ENCODE data around the gene PHF8.

The PHF8 gene

DNA sequence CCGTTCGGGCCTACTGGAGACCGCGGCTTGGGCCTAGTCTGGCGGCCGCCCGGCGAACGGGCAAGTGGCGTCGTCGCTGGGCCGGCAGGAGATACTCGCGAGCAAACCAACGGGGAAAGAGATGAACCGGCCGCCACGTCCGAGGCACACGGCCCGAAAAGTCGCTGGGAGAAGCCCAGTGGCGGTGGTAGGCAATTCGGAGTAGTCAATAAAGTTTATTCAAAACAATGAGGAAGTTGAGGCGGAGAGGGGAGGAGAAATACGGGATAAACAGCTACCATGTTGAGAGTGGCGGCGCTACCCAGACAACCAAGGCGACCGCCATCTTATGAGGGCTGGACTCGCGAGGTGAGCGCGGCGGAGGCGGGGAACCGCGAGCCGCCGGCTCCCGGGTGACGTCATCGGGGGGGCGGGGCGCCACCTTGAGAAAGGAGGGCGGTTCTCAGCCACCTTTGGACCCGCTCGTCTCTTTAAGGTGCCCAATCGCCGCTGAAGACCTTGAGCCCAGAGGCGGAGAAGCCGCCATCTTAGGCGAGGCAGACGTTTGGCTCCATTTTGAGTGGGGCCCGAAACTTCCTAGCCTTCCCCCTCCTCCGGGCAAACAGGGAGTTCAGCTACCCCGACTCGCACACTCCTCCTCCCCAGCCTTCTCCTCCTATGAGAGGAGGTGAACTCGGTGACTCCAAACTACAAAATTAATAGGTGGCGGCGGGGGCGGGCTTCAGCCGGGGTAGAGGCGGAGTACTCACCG, at the start of gene PHF8:
Gene PHF8, minus strand, starts transcription at position 348 of the 751 bp plus-strand sequence. CDS start 1,745 bp downstream, outside the sequence.
- in situ Hi-C loops (cut with HindIII; ENCODE audit: low pct_ligation_motif_present, low sequenced_read_pairs) = no loop called here

DNA sequence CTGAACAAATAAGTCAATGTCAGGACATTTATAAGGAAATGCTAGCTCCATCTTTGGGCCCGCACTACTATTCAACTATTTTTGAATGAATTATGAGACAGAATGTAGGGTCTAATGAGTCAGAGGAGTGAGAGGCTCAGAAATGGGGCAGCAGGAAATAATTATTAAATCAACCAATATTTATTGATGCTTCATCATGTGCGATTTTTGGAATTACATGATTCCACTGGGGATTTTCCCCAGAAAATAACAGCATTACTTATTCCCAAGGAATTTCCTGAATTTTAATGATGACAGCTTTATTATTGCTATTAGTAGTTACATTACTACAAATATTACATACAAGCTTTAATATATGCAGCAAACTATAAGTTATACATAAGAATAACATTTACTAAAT, 49.3 kb upstream of the PHF8 start:
- no peak overlapping the region for H3K4me3 ChIP-seq (ENCODE audit: low read depth, low read length)
- H3K27ac ChIP-seq = no peak overlapping the region
- H3K36me3 ChIP-seq (replicated peaks) = no peaks in the 10 kb centered on the region
- in situ Hi-C loops (cut with HindIII; ENCODE audit: low pct_ligation_motif_present, low sequenced_read_pairs) = no loop called here
- DNase-seq = no peak
- no peaks in the 10 kb centered on the region for H3K27me3 ChIP-seq (replicated peaks)
- TF ChIP-seq, protein P1, sequence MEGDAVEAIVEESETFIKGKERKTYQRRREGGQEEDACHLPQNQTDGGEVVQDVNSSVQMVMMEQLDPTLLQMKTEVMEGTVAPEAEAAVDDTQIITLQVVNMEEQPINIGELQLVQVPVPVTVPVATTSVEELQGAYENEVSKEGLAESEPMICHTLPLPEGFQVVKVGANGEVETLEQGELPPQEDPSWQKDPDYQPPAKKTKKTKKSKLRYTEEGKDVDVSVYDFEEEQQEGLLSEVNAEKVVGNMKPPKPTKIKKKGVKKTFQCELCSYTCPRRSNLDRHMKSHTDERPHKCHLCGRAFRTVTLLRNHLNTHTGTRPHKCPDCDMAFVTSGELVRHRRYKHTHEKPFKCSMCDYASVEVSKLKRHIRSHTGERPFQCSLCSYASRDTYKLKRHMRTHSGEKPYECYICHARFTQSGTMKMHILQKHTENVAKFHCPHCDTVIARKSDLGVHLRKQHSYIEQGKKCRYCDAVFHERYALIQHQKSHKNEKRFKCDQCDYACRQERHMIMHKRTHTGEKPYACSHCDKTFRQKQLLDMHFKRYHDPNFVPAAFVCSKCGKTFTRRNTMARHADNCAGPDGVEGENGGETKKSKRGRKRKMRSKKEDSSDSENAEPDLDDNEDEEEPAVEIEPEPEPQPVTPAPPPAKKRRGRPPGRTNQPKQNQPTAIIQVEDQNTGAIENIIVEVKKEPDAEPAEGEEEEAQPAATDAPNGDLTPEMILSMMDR (IDR thresholded peaks at IDR 0.05; ENCODE audit: low read depth, low read length, missing control alignments) = no peak

More for the DNA sequence above, at the start of gene PHF8:
- peak within 1 kb of the TSS; percentile 93 for H3K27ac ChIP-seq
- peak within 1 kb of the TSS; percentile 71 for H3K4me3 ChIP-seq (ENCODE audit: low read depth, low read length)
- peak; percentile 90 for DNase-seq
- peaks cover 3% of the 10 kb centered on the region for H3K36me3 ChIP-seq (replicated peaks)
- H3K27me3 ChIP-seq (replicated peaks) = no peaks in the 10 kb centered on the region
- TF ChIP-seq, protein P1 (IDR thresholded peaks at IDR 0.05; ENCODE audit: low read depth, low read length, missing control alignments) = peak; percentile 13

DNA sequence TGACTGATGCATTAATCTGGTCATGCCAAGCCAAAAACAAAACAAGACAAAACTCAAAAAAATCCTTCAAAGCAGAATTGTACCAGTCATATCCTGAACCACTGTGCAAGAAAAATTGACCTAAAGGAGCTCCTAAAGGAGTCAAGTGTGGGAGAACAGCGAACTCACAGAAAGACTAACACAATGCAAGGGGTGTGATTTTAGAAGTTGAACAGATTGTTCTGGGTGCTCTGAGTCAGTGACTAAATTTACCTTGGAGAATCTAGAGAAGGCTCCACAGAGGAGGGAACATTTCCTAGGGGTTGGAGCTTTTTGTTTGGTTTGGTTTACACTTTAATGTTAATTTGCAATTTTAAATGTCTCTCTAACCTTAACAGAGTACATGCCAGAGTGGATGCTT, 48.9 kb upstream of the PHF8 start:
- DNase-seq = no peak
- Histone ChIP-seq H3K27me3 (replicated peaks) (no peaks in the 10 kb centered on the region), H3K27ac (no peak overlapping the region), H3K4me3 (ENCODE audit: low read depth, low read length) (no peak overlapping the region), H3K36me3 (replicated peaks) (no peaks in the 10 kb centered on the region)
- in situ Hi-C loops (cut with HindIII; ENCODE audit: low pct_ligation_motif_present, low sequenced_read_pairs) = no loop called here
- TF ChIP-seq, protein P1 (IDR thresholded peaks at IDR 0.05; ENCODE audit: low read depth, low read length, missing control alignments) = no peak

DNA sequence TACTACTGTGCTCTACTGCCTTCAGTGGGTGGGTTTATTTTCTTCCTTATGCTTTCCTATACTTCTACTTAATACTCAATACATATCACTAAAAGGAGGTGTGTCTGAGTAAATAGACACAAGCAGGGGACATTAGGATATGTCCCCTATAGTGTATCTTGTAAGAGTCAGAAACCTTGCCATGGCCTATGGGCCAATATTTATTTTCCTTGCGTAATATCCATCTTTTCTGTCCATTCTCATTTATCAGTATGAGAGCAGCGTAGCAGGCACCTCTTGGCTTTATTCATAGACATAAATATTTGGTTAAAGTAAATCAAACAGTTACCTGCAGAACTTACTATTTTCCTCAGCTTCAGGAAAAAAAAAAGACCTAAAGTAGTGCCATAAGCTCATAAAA, 46.6 kb upstream of the PHF8 start:
- in situ Hi-C loops (cut with HindIII; ENCODE audit: low pct_ligation_motif_present, low sequenced_read_pairs) = no loop called here
- no peak for DNase-seq
- Histone ChIP-seq H3K36me3 (replicated peaks) (no peaks in the 10 kb centered on the region), H3K27ac (no peak overlapping the region), H3K27me3 (replicated peaks) (no peaks in the 10 kb centered on the region), H3K4me3 (ENCODE audit: low read depth, low read length) (no peak overlapping the region)
- TF ChIP-seq, protein P1 (IDR thresholded peaks at IDR 0.05; ENCODE audit: low read depth, low read length, missing control alignments) = no peak

DNA sequence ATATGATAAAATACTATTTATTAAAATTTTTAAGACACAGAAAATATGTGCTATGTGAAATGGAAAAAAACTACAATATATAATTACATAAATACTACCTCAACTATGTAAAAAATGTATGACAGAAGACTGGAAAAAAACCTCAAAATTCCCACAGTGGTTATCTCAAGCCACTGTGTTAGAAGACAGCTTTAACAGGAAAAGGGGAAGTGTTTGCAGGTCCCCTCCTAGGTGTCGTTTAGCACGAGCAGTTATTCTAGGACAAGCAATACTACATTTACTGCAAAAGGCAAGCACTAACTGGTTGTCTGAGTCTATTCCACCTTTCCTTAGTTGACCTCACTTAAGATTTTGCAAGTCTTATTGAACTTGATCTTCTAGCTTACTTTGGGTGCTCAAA, 44.9 kb upstream of the PHF8 start:
- H3K27me3 ChIP-seq (replicated peaks) = no peaks in the 10 kb centered on the region
- H3K27ac ChIP-seq = no peak overlapping the region
- TF ChIP-seq, protein P1 (IDR thresholded peaks at IDR 0.05; ENCODE audit: low read depth, low read length, missing control alignments) = no peak
- in situ Hi-C loops (cut with HindIII; ENCODE audit: low pct_ligation_motif_present, low sequenced_read_pairs) = no loop called here
- no peak for DNase-seq
- no peak overlapping the region for H3K4me3 ChIP-seq (ENCODE audit: low read depth, low read length)
- no peaks in the 10 kb centered on the region for H3K36me3 ChIP-seq (replicated peaks)

DNA sequence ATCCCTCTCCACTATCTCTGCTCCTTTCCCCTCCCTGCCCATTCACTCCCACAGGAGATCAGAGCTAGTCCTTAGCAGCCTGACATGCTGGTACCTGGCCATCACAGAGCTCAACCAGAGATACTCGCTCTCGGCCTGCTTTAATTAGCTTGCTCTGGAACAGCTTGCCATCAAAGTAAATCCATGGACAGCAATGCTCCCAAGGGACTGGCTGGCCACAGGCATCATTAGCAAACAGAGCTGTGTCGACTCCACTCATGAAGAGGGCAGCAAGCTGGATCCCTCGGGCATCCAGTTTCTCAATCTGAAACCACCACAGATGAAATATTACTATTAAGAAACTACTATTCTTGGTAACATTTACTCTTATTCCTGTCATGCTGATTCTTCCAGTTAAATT, 43.4 kb upstream of the PHF8 start:
- no peaks in the 10 kb centered on the region for H3K27me3 ChIP-seq (replicated peaks)
- TF ChIP-seq, protein P1 (IDR thresholded peaks at IDR 0.05; ENCODE audit: low read depth, low read length, missing control alignments) = no peak
- DNase-seq = no peak
- in situ Hi-C loops (cut with HindIII; ENCODE audit: low pct_ligation_motif_present, low sequenced_read_pairs) = no loop called here
- H3K36me3 ChIP-seq (replicated peaks) = no peaks in the 10 kb centered on the region
- no peak overlapping the region for H3K4me3 ChIP-seq (ENCODE audit: low read depth, low read length)
- no peak overlapping the region for H3K27ac ChIP-seq

Data from brain microvascular endothelial cell (primary cell).